ENCODE measurements around the gene DXO.

Gene DXO

DNA sequence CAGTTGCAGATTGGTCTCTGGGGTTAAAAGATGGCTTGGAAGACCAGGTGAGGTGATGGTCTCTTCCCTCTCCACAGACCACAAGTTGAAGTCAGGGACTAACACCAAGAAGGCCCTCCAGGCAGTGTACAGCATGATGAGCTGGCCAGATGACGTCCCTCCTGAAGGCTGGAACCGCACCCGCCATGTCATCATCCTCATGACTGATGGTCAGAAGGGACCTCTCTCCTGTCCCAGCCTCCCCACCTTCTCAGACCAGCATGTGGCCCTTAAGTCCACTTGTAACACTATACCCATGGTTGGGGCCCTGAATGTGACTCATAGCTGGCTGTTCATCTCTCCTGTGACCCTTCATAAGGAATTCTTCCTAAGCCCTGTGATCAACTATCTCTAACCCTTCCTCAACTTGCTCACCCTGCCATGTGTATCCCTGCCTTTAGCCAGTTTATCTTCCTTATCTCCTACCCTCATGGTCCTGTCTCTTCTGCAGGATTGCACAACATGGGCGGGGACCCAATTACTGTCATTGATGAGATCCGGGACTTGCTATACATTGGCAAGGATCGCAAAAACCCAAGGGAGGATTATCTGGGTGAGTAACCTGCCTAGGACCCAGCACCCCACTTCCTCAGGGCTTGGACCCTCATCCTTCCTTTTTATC is 23.1 kb downstream of the DXO start:
- DNase-seq (ENCODE audit: low read depth), result peak; percentile 46
- TF ChIP-seq, protein P1, sequence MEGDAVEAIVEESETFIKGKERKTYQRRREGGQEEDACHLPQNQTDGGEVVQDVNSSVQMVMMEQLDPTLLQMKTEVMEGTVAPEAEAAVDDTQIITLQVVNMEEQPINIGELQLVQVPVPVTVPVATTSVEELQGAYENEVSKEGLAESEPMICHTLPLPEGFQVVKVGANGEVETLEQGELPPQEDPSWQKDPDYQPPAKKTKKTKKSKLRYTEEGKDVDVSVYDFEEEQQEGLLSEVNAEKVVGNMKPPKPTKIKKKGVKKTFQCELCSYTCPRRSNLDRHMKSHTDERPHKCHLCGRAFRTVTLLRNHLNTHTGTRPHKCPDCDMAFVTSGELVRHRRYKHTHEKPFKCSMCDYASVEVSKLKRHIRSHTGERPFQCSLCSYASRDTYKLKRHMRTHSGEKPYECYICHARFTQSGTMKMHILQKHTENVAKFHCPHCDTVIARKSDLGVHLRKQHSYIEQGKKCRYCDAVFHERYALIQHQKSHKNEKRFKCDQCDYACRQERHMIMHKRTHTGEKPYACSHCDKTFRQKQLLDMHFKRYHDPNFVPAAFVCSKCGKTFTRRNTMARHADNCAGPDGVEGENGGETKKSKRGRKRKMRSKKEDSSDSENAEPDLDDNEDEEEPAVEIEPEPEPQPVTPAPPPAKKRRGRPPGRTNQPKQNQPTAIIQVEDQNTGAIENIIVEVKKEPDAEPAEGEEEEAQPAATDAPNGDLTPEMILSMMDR (conservative IDR thresholded peaks at IDR 0.05; ENCODE audit: low read depth, low read length), result no peak
- no peak overlapping the region for H3K4me3 ChIP-seq (ENCODE audit: low read depth, low read length)

DNA sequence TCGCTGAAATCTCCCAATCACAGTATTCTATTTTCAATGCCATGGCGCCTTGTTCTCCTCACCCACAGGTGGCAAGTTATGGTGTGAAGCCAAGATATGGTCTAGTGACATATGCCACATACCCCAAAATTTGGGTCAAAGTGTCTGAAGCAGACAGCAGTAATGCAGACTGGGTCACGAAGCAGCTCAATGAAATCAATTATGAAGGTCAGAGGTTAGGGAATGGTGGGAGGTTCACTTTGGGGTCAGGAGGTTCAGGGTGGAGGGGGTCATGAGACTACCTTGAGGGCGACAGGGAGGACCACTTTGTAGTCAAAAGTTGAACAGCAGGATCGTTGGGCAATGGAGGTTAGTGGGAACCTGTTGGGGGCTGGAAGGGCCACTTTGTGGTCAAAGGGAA is 23.6 kb downstream of the DXO start:
- DNase-seq (ENCODE audit: low read depth), result no peak
- TF ChIP-seq, protein P1 (conservative IDR thresholded peaks at IDR 0.05; ENCODE audit: low read depth, low read length), result no peak
- no peak overlapping the region for H3K4me3 ChIP-seq (ENCODE audit: low read depth, low read length)

DNA sequence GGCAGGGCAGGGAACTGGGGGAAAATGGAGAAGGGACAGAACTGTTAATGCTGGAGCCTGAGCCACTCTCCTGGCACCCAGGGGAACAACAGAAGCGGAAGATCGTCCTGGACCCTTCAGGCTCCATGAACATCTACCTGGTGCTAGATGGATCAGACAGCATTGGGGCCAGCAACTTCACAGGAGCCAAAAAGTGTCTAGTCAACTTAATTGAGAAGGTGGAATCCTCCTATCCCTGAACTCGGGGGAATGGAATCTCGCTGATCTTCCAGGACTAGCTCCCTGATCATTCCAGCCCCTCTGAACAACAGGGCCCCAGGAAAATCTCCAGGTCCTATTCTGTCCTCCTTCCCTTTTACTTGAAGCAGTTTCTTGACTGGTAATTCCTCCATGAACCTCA is 24.1 kb downstream of the DXO start:
- TF ChIP-seq, protein P1 (conservative IDR thresholded peaks at IDR 0.05; ENCODE audit: low read depth, low read length), result no peak
- no peak for DNase-seq (ENCODE audit: low read depth)

DNA sequence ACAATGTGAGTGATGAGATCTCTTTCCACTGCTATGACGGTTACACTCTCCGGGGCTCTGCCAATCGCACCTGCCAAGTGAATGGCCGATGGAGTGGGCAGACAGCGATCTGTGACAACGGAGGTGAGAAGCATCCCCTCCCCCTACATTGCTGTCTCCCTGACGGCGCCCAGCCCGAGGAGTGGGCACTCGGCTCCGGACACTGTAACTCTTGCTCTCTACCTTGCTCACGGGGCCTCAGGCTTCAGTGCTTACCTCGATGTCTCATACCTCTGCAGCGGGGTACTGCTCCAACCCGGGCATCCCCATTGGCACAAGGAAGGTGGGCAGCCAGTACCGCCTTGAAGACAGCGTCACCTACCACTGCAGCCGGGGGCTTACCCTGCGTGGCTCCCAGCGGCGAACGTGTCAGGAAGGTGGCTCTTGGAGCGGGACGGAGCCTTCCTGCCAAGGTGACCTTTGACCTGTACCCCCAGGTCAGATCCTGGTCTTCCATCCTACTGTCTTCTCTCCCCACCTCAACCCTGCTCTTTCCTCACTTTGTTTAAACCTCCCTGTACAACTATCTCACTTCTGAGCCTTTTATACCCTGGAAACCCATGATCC is 24.8 kb downstream of the DXO start:
- TF ChIP-seq, protein P1 (conservative IDR thresholded peaks at IDR 0.05; ENCODE audit: low read depth, low read length), result no peak
- DNase-seq (ENCODE audit: low read depth), result no peak
- no peak overlapping the region for H3K4me3 ChIP-seq (ENCODE audit: low read depth, low read length)

More for the DNA sequence above, 24.1 kb downstream of the DXO start:
- no peak overlapping the region for H3K4me3 ChIP-seq (ENCODE audit: low read depth, low read length)

DNA sequence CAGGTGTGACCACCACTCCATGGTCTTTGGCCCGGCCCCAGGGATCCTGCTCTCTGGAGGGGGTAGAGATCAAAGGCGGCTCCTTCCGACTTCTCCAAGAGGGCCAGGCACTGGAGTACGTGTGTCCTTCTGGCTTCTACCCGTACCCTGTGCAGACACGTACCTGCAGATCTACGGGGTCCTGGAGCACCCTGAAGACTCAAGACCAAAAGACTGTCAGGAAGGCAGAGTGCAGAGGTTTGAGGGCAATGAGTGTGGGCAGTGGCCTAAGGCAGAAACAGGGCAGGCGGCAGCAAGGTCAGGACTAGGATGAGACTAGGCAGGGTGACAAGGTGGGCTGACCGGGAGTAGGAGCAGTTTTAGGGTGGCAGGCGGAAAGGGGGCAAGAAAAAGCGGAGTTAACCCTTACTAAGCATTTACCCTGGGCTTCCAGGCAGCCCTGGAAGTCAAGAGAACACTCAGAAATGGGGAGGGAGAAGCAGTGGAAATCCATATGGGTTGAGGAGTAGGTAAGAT is 25.5 kb downstream of the DXO start:
- H3K4me3 ChIP-seq (ENCODE audit: low read depth, low read length), result no peak overlapping the region
- no peak for DNase-seq (ENCODE audit: low read depth)
- TF ChIP-seq, protein P1 (conservative IDR thresholded peaks at IDR 0.05; ENCODE audit: low read depth, low read length), result no peak

DNA sequence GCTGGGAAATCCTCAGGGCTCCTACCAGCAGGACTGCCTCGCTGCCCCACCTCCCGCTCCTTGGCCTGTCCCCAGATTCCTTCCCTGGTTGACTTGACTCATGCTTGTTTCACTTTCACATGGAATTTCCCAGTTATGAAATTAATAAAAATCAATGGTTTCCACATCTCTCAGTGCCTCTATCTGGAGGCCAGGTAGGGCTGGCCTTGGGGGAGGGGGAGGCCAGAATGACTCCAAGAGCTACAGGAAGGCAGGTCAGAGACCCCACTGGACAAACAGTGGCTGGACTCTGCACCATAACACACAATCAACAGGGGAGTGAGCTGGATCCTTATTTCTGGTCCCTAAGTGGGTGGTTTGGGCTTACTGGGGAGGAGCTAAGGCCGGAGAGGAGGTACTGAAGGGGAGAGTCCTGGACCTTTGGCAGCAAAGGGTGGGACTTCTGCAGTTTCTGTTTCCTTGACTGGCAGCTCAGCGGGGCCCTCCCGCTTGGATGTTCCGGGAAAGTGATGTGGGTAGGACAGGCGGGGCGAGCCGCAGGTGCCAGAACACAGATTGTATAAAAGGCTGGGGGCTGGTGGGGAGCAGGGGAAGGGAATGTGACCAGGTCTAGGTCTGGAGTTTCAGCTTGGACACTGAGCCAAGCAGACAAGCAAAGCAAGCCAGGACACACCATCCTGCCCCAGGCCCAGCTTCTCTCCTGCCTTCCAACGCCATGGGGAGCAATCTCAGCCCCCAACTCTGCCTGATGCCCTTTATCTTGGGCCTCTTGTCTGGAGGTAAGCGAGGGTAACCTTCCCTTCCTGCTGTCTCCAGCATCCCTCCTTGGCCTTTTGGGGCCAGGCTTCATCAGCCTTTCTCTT is 26.2 kb downstream of the DXO start, which contains the start of gene CFB:
TSS of gene CFB (plus strand) at position 589 of the 863 bp plus-strand sequence. CDS start at position 716, 127 bp downstream.
- peak within 1 kb of the TSS; percentile 22 for H3K4me3 ChIP-seq (ENCODE audit: low read depth, low read length)
- peak; percentile 90 for DNase-seq (ENCODE audit: low read depth)
- TF ChIP-seq, protein P1 (conservative IDR thresholded peaks at IDR 0.05; ENCODE audit: low read depth, low read length), result no peak
